Kidney (tissue), 22 donors: ENCODE results near the gene CCL5. TPM values are rescaled to one million over a fixed set of nuclear protein-coding genes. Genes with fewer than 3 reads are reported as not detected.

Experiments
- DNase-seq, 5 donors: peaks; one replicate each; pipeline ENCODE4 v3.0.0-alpha.2; 2013 to 2020
- FAIRE-seq: peaks from 2 replicates; lab custom pipeline; 2012; peaks lifted over from hg19 to GRCh38; lab: Jason Lieb, UNC
- H3K27ac ChIP-seq, 2 donors: one replicate each; pipeline ENCODE4 v1.7.0; 2013; ENCODE audit warnings: low read depth in 2 of 2, low read length in 2 of 2, inconsistent platforms in 1 of 2
- H3K27me3 ChIP-seq: one replicate; pipeline ENCODE4 v1.7.1; 2013; ENCODE audit warnings: low read length, inconsistent platforms; ENCODE audit not compliant: control insufficient read depth, insufficient read depth
- H3K36me3 ChIP-seq, 3 donors: one replicate each; pipeline versions ENCODE4 v1.7.0 to v1.7.1; 2013; ENCODE audit warnings: low read length in 3 of 3, control low read depth in 1 of 3, inconsistent platforms in 1 of 3; ENCODE audit not compliant: insufficient read depth in 3 of 3, control insufficient read depth in 2 of 3
- H3K4me1 ChIP-seq, 3 donors: one replicate each; pipeline versions ENCODE4 v1.7.0 to v1.7.1; 2013; ENCODE audit warnings: low read length in 3 of 3, inconsistent platforms in 1 of 3, low read depth in 1 of 3; ENCODE audit not compliant: control insufficient read depth in 2 of 3, insufficient read depth in 2 of 3
- H3K4me3 ChIP-seq, 3 donors: one replicate each; pipeline versions ENCODE4 v1.7.0 to v1.8.1; 2013; ENCODE audit warnings: low read length in 3 of 3, control low read depth in 1 of 3, inconsistent platforms in 1 of 3
- H3K9ac ChIP-seq, 3 donors: one replicate each; pipeline versions ENCODE4 v1.7.0 to v1.7.1; 2013; ENCODE audit warnings: low read length in 3 of 3, control low read depth in 1 of 3, inconsistent platforms in 1 of 3
- H3K9me3 ChIP-seq, 3 donors: one replicate each; pipeline versions ENCODE4 v1.7.0 to v1.7.1; 2013; ENCODE audit warnings: low read length in 3 of 3, control low read depth in 1 of 3, inconsistent platforms in 1 of 3; ENCODE audit not compliant: control insufficient read depth in 2 of 3, insufficient read depth in 1 of 3
- CTCF ChIP-seq: IDR thresholded peaks from 3 replicates; pipeline ENCODE4 v1.5.1; 2012; ENCODE audit warnings: mild to moderate bottlenecking, moderate library complexity, borderline replicate concordance; ENCODE audit not compliant: insufficient read depth; ENCODE audit errors: extremely low read depth
- intact Hi-C: fragments of 100-400 bp; cut with DNase I; formaldehyde crosslinking; loops from one replicate; pipeline ENCODE4 v1.11.1; 2022
- long read RNA-seq, 10 donors: library from polyadenylated mRNA in 1 of 10; unstranded in 1 of 10; transcript quantifications; one replicate each; pipeline ENCODE4 v2.0.0 and lab custom pipeline, GENCODE V29; 2021 to 2026
- polyA plus RNA-seq: library from polyadenylated mRNA; stranded (reverse); fragments of 350-450 nt; fragmentation: Illumina TruSeq; extraction: RNeasy Lipid Tissue Mini Kit (QIAGEN cat#74804); gene quantifications from one replicate; pipeline ENCODE4 v1.2.3, GENCODE V29; 2014; ENCODE audit warnings: low read depth, low replicate concordance; ENCODE audit not compliant: insufficient read depth
- total RNA-seq: library from RNA; stranded (reverse); fragmentation: NEBNext Ultra II Directional; extraction: Animal tissue kit (Norgen Biotek cat#: 25700); gene quantifications from one replicate; pipeline ENCODE4 v1.2.1, GENCODE V29; 2021
- donor health status: control.
- donor health status: control.
- donor health status: control.
- donor health status: control.
- donor health status: control.
- donor health status: DM: yes; HTN: yes; CAD: no.
- donor health status: Normal renal cell carcinoma (clear cell type).

Gene CCL5
- total RNA-seq = 10.3 TPM
- 4.2 TPM for polyA plus RNA-seq
- long read RNA-seq, donor 1 = 0 reads
- long read RNA-seq, donor 2 = 0 reads
- long read RNA-seq, donor 3, partial matches to known transcripts = 0 of 1 reads
- long read RNA-seq, donor 3, other reads (novel, unspliced or antisense) = 0 of 1 reads
- long read RNA-seq, donor 4, partial matches to known transcripts = 0 of 1 reads
- long read RNA-seq, donor 4, other reads (novel, unspliced or antisense) = 0 of 1 reads
- long read RNA-seq, donor 5 = 0 reads
- long read RNA-seq, donor 6, partial matches to known transcripts = 0 of 2 reads
- long read RNA-seq, donor 6, other reads (novel, unspliced or antisense) = 0 of 2 reads
- long read RNA-seq, donor 7, transcript CCL5-201 (3 exons, 1,365 nt) = major isoform, 5 of 5 reads
- long read RNA-seq, donor 7, partial matches to known transcripts = 0 of 5 reads
- long read RNA-seq, donor 7, other reads (novel, unspliced or antisense) = 0 of 5 reads
- long read RNA-seq, donor 8, partial matches to known transcripts = 0 of 3 reads
- long read RNA-seq, donor 8, other reads (novel, unspliced or antisense) = 0 of 3 reads
- long read RNA-seq, donor 9, partial matches to known transcripts = 0 of 1 reads
- long read RNA-seq, donor 9, other reads (novel, unspliced or antisense) = 0 of 1 reads
- long read RNA-seq, donor 10, partial matches to known transcripts = 0 of 1 reads
- long read RNA-seq, donor 10, other reads (novel, unspliced or antisense) = 0 of 1 reads

- intact Hi-C loops = no loop called here
- peaks cover 0 to 3% (median 0%) of the 10 kb centered on the region in 3 donors for H3K4me1 ChIP-seq
- no peaks in the 10 kb centered on the region for H3K36me3 ChIP-seq
- no peaks in the 10 kb centered on the region for H3K9me3 ChIP-seq
- FAIRE-seq (no peak), DNase-seq (no peak)
- H3K9ac ChIP-seq = no peak within 1 kb of the TSS
- no peaks in the 10 kb centered on the region for H3K27me3 ChIP-seq
- H3K27ac ChIP-seq = no peak within 1 kb of the TSS
- no peak within 1 kb of the TSS for H3K4me3 ChIP-seq
- TF ChIP-seq CTCF = no peak
These were observed at the start of gene CCL5 for GRCh38 chr17:35879773-35880654. TSS of gene CCL5 (minus strand) at chr17:35880360.

- H3K36me3 ChIP-seq = no peaks in the 10 kb centered on the region
- no peaks in the 10 kb centered on the region for H3K9me3 ChIP-seq
- no peak overlapping the region for H3K9ac ChIP-seq
- intact Hi-C loops = no loop called here
- H3K4me1 ChIP-seq = peaks cover 0 to 2% (median 0%) of the 10 kb centered on the region in 3 donors
- FAIRE-seq (no peak), DNase-seq (no peak)
- no peak overlapping the region for H3K27ac ChIP-seq
- no peaks in the 10 kb centered on the region for H3K27me3 ChIP-seq
- H3K4me3 ChIP-seq = no peak overlapping the region
- no peak for TF ChIP-seq CTCF
These were observed 47.6 kb upstream of the CCL5 start for GRCh38 chr17:35927714-35928113.

- Histone ChIP-seq H3K27ac (no peak overlapping the region), H3K9me3 (no peaks in the 10 kb centered on the region), H3K27me3 (no peaks in the 10 kb centered on the region), H3K9ac (no peak overlapping the region), H3K36me3 (no peaks in the 10 kb centered on the region), H3K4me3 (no peak overlapping the region), H3K4me1 (no peaks in the 10 kb centered on the region)
- TF ChIP-seq CTCF = no peak
- FAIRE-seq = no peak
- no peak for DNase-seq
- intact Hi-C loops = no loop called here
These were observed 43.5 kb upstream of the CCL5 start for GRCh38 chr17:35923609-35924114.
